Measurements from ENCODE around the gene HBZ. TPM values are rescaled to one million over a fixed set of nuclear protein-coding genes. Genes with fewer than 3 reads are reported as not detected.

HBZ gene
- total and polyA plus RNA-seq, 2 of the 13 experiments (the other 11 are each of a cell fraction or from before 2014, with no cell fraction given), result 0.21 TPM; not detected in 1

DNA sequence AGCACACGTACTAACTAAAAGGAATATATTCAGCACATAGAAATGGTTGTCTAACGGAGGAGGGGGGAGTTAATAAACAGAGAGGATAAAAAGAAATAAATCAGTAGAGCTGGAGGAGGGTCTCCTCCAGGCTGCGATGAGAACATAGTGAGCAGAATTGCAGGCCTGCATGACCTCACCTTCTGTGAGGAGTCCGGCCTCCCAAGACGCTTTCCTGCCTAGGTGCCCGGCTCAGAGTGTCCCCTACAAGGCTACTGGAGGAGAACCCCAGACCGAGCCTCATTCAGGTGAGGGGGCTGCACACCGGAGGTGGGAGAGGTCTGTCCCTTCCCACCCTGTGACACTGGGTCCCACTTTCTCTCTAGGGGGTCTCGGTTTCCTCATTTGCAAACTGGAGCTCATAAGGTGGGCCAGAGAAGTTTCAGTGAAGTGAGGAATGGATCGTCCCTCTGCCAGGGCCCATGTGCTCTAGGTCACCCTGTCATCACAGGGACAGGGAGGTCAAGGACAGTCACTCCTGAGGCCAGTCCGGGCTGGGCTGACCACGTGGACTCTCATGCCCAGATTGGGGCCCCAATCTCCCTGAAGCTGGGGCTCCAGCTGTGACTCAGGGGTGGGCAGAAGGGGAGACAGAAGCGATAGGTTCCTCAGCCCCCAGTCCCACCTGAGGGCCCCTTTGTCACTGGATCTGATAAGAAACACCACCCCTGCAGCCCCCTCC is 10.0 kb downstream of the HBZ start (continued):
- TF ChIP-seq, protein P1, sequence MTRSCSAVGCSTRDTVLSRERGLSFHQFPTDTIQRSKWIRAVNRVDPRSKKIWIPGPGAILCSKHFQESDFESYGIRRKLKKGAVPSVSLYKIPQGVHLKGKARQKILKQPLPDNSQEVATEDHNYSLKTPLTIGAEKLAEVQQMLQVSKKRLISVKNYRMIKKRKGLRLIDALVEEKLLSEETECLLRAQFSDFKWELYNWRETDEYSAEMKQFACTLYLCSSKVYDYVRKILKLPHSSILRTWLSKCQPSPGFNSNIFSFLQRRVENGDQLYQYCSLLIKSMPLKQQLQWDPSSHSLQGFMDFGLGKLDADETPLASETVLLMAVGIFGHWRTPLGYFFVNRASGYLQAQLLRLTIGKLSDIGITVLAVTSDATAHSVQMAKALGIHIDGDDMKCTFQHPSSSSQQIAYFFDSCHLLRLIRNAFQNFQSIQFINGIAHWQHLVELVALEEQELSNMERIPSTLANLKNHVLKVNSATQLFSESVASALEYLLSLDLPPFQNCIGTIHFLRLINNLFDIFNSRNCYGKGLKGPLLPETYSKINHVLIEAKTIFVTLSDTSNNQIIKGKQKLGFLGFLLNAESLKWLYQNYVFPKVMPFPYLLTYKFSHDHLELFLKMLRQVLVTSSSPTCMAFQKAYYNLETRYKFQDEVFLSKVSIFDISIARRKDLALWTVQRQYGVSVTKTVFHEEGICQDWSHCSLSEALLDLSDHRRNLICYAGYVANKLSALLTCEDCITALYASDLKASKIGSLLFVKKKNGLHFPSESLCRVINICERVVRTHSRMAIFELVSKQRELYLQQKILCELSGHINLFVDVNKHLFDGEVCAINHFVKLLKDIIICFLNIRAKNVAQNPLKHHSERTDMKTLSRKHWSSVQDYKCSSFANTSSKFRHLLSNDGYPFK (CRISPR knock-in tag; IDR thresholded peaks at IDR 0.05; ENCODE audit: borderline replicate concordance), result no peak
- TF ChIP-seq MAZ (IDR thresholded peaks at IDR 0.05; ENCODE audit: borderline replicate concordance, low read depth, low read length), result no peak
- peak; percentile 46; the same call in 1 of the 2 replicates for TF ChIP-seq MAZ (CRISPR knock-in tag; IDR thresholded peaks at IDR 0.05; ENCODE audit: low read depth)
- TF ChIP-seq RARA (CRISPR knock-in tag; IDR thresholded peaks at IDR 0.05), result peak; percentile 89
- TF ChIP-seq, protein P2, sequence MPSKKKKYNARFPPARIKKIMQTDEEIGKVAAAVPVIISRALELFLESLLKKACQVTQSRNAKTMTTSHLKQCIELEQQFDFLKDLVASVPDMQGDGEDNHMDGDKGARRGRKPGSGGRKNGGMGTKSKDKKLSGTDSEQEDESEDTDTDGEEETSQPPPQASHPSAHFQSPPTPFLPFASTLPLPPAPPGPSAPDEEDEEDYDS (CRISPR knock-in tag; IDR thresholded peaks at IDR 0.05), result no peak
- TF ChIP-seq WIZ (CRISPR knock-in tag; IDR thresholded peaks at IDR 0.05), result no peak
- TF ChIP-seq, protein P3, sequence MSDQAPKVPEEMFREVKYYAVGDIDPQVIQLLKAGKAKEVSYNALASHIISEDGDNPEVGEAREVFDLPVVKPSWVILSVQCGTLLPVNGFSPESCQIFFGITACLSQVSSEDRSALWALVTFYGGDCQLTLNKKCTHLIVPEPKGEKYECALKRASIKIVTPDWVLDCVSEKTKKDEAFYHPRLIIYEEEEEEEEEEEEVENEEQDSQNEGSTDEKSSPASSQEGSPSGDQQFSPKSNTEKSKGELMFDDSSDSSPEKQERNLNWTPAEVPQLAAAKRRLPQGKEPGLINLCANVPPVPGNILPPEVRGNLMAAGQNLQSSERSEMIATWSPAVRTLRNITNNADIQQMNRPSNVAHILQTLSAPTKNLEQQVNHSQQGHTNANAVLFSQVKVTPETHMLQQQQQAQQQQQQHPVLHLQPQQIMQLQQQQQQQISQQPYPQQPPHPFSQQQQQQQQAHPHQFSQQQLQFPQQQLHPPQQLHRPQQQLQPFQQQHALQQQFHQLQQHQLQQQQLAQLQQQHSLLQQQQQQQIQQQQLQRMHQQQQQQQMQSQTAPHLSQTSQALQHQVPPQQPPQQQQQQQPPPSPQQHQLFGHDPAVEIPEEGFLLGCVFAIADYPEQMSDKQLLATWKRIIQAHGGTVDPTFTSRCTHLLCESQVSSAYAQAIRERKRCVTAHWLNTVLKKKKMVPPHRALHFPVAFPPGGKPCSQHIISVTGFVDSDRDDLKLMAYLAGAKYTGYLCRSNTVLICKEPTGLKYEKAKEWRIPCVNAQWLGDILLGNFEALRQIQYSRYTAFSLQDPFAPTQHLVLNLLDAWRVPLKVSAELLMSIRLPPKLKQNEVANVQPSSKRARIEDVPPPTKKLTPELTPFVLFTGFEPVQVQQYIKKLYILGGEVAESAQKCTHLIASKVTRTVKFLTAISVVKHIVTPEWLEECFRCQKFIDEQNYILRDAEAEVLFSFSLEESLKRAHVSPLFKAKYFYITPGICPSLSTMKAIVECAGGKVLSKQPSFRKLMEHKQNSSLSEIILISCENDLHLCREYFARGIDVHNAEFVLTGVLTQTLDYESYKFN (CRISPR knock-in tag; conservative IDR thresholded peaks at IDR 0.05), result peak; percentile 60
- TF ChIP-seq PHF5A (CRISPR knock-in tag; IDR thresholded peaks at IDR 0.05; ENCODE audit: low read depth, unreplicated experiment), result no peak
- TF ChIP-seq, protein P4, sequence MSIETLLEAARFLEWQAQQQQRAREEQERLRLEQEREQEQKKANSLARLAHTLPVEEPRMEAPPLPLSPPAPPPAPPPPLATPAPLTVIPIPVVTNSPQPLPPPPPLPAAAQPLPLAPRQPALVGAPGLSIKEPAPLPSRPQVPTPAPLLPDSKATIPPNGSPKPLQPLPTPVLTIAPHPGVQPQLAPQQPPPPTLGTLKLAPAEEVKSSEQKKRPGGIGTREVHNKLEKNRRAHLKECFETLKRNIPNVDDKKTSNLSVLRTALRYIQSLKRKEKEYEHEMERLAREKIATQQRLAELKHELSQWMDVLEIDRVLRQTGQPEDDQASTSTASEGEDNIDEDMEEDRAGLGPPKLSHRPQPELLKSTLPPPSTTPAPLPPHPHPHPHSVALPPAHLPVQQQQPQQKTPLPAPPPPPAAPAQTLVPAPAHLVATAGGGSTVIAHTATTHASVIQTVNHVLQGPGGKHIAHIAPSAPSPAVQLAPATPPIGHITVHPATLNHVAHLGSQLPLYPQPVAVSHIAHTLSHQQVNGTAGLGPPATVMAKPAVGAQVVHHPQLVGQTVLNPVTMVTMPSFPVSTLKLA (IDR thresholded peaks at IDR 0.05), result peak; percentile 72
- no peak for TF ChIP-seq YEATS2 (CRISPR knock-in tag; IDR thresholded peaks at IDR 0.05; ENCODE audit: borderline replicate concordance)
- TF ChIP-seq, protein P5, sequence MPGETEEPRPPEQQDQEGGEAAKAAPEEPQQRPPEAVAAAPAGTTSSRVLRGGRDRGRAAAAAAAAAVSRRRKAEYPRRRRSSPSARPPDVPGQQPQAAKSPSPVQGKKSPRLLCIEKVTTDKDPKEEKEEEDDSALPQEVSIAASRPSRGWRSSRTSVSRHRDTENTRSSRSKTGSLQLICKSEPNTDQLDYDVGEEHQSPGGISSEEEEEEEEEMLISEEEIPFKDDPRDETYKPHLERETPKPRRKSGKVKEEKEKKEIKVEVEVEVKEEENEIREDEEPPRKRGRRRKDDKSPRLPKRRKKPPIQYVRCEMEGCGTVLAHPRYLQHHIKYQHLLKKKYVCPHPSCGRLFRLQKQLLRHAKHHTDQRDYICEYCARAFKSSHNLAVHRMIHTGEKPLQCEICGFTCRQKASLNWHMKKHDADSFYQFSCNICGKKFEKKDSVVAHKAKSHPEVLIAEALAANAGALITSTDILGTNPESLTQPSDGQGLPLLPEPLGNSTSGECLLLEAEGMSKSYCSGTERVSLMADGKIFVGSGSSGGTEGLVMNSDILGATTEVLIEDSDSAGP (CRISPR knock-in tag; IDR thresholded peaks at IDR 0.05; ENCODE audit: borderline replicate concordance), result 0 out of 2 replicates have a peak, but pooled peaks have one; percentile 25
- TF ChIP-seq, protein P6, sequence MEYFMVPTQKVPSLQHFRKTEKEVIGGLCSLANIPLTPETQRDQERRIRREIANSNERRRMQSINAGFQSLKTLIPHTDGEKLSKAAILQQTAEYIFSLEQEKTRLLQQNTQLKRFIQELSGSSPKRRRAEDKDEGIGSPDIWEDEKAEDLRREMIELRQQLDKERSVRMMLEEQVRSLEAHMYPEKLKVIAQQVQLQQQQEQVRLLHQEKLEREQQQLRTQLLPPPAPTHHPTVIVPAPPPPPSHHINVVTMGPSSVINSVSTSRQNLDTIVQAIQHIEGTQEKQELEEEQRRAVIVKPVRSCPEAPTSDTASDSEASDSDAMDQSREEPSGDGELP (IDR thresholded peaks at IDR 0.05; ENCODE audit: borderline replicate concordance, low read depth), result peak; percentile 46; the same call in 1 of the 2 replicates
- TF ChIP-seq, protein P7, sequence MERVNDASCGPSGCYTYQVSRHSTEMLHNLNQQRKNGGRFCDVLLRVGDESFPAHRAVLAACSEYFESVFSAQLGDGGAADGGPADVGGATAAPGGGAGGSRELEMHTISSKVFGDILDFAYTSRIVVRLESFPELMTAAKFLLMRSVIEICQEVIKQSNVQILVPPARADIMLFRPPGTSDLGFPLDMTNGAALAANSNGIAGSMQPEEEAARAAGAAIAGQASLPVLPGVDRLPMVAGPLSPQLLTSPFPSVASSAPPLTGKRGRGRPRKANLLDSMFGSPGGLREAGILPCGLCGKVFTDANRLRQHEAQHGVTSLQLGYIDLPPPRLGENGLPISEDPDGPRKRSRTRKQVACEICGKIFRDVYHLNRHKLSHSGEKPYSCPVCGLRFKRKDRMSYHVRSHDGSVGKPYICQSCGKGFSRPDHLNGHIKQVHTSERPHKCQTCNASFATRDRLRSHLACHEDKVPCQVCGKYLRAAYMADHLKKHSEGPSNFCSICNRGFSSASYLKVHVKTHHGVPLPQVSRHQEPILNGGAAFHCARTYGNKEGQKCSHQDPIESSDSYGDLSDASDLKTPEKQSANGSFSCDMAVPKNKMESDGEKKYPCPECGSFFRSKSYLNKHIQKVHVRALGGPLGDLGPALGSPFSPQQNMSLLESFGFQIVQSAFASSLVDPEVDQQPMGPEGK (CRISPR knock-in tag; IDR thresholded peaks at IDR 0.05), result peak; percentile 58; the same call in 1 of the 2 replicates
